HG03571 (cell line): ENCODE results near the gene JMJD1C.

ENCODE experiments used
- ATAC-seq: cut with Tn5 transposase; IDR thresholded peaks from one replicate; pipeline ENCODE4 v1.9.1; 2021; ENCODE audit not compliant: unreplicated experiment

JMJD1C gene

GRCh38 chr10:63439607-63440006, 26.2 kb downstream of the JMJD1C start:
- no peak for ATAC-seq

GRCh38 chr10:63438506-63439498, 27.0 kb downstream of the JMJD1C start:
- no peak for ATAC-seq

GRCh38 chr10:63437116-63437949, 28.4 kb downstream of the JMJD1C start:
- ATAC-seq: no peak

GRCh38 chr10:63436225-63436624, 29.6 kb downstream of the JMJD1C start:
- no peak for ATAC-seq

GRCh38 chr10:63434866-63435854, 30.6 kb downstream of the JMJD1C start:
- ATAC-seq: no peak

- no peak for ATAC-seq
Observed at GRCh38 chr10:63431962-63432797, 33.6 kb downstream of the JMJD1C start.

- no peak for ATAC-seq
Observed at GRCh38 chr10:63430999-63431356, 34.8 kb downstream of the JMJD1C start.

GRCh38 chr10:63430091-63430998, 35.4 kb downstream of the JMJD1C start:
- no peak for ATAC-seq

- no peak for ATAC-seq
Observed at GRCh38 chr10:63429281-63429680, 36.5 kb downstream of the JMJD1C start.

- no peak for ATAC-seq
Observed at GRCh38 chr10:63427013-63427412, 38.8 kb downstream of the JMJD1C start.

- no peak for ATAC-seq
Observed at GRCh38 chr10:63425512-63425911, 40.3 kb downstream of the JMJD1C start.

GRCh38 chr10:63424576-63424975, 41.2 kb downstream of the JMJD1C start:
- no peak for ATAC-seq

GRCh38 chr10:63423494-63423893, 42.3 kb downstream of the JMJD1C start:
- no peak for ATAC-seq

GRCh38 chr10:63421591-63421990, 44.2 kb downstream of the JMJD1C start:
- ATAC-seq: peak; percentile 92

- no peak for ATAC-seq
Observed at GRCh38 chr10:63416376-63416775, 49.4 kb downstream of the JMJD1C start.

- no peak for ATAC-seq
Observed at GRCh38 chr10:63415640-63416244, 50.0 kb downstream of the JMJD1C start.

GRCh38 chr10:63414481-63415260, 51.1 kb downstream of the JMJD1C start:
- ATAC-seq: no peak

- no peak for ATAC-seq
Observed at GRCh38 chr10:63413429-63413828, 52.3 kb downstream of the JMJD1C start.
